T-helper 2 cell (primary cell): ENCODE data around the gene TMEM150C.

ENCODE experiments used
- DNase-seq, 5 experiments: peaks; one replicate each; pipeline versions ENCODE4 v3.0.0 to v3.0.0-alpha.2; 2012 to 2022
- total RNA-seq, 2 donors: gene quantifications; one replicate each; lab custom pipeline; 2026; lab: John Stamatoyannopoulos, UW

The TMEM150C gene
- 0 to 0.27 reads per million in 2 donors for total RNA-seq

GRCh38 chr4:82561786-82562563, at the start of gene TMEM150C:
Gene TMEM150C, minus strand, starts transcription at chr4:82561988. Its CDS starts 57,331 bp downstream, at chr4:82504657.
- no peak for DNase-seq

DNA sequence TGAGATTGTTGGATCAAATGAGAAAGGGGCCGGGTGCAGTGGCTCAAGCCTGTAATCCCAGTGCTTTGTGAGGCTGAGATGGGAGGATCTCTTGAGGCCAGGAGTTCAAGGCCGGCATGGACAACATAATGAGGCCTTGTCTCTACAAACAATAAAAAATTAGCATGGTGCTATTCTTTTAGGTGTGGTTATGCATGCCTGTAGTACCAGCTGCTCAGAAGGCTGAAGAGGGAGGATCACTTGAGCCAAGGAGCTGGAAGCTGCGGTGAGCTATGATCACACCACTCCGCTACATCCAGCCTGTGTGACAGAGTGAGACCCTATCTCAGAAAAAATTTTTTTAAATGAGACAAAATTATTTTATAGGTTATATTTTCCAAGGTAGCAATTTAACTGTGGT, 49.7 kb upstream of the TMEM150C start:
- no peak for DNase-seq

- DNase-seq: no peak
Observed at GRCh38 chr4:82610041-82610440, 48.3 kb upstream of the TMEM150C start.

GRCh38 chr4:82606622-82607021, 44.8 kb upstream of the TMEM150C start:
- no peak for DNase-seq

DNA sequence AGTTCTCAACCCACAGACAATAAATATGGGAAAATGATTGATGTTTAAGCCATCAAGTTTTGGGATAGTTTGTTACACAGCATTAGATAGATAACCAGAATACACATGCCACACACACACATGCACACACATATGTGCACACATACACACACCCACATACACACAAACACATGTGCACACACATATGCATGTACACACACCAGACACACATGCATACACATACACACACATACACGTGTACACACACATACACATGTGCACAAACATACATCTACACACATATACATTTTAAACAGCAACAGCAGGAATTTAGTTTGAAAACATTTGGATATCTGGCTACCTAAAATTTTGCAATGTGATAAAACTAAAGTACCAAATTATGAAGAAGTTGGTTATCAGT, 42.7 kb upstream of the TMEM150C start:
- DNase-seq: no peak

DNA sequence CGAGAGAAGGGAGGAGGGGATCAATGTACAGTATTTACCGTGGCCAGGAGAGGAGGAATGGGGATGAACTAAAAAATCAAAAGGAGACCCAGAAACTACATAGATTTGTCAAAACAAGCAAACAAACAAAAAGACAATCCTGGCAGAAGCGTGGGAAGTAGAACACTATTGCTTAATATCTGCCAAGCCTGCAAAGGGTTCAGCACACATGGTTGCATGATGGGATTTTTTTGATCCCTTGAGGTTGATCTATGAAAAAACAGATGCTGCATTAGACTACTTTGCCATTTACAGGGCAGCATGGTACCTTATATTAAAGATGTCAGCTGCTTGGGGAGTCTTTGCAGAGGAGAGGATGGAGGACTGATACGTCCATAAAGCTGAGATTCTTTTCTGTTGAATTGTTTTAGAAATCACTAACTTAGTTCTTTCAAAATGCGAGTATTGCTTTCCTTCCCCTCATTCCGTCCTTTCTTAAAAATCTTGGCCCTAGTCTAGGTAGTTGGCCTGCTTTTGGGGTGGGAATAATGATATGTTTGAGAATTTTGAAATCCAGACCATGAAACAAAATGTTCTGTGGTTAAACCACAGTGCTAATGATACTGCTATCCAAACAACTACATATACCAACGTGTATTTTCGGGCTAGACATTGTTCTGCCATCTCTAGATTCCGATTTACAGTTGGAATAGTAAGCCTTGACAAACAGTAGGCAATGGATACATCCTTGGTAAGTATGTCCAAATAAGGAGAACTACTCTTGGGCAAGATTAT, 39.6 kb upstream of the TMEM150C start:
- DNase-seq: no peak

DNA sequence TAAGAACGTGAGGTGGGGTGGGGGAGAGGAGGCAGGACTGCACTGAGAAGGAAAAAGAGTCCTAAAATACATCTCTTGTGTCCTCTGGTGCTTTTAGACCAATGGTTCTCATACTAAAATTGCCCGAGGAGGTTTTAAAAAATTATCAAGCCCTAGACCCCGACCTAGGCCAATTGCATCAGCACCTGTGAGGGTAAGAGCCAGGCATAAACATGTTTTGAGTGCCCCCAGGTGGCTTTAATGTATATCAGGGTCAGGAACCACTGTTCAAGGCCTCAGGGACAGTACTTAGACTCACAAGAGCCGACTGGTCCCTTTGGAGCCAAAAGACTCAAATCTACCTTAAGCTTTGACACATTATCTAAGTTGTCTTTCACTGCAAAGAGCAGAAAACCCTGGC, 37.5 kb upstream of the TMEM150C start:
- DNase-seq: no peak

DNA sequence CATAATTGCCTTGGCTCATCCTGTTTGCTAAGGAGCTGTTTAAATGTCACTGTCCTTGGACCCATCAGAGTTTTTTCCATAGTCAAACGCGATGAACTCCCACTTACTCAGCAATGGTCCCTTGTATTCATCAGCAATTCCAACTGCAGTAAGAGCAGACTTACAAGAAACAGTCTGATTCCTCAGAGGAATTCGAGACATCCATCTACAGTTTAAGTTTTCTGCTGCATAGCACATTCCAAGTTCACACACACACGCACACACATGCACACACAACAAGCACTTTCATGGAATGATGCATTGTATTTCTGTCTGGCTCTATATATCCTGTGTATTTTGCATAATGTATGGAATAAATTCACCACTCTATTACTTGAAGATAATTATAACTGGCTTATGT, 32.7 kb upstream of the TMEM150C start:
- no peak for DNase-seq

- DNase-seq: no peak
Observed at GRCh38 chr4:82593411-82593810, 31.6 kb upstream of the TMEM150C start.

DNA sequence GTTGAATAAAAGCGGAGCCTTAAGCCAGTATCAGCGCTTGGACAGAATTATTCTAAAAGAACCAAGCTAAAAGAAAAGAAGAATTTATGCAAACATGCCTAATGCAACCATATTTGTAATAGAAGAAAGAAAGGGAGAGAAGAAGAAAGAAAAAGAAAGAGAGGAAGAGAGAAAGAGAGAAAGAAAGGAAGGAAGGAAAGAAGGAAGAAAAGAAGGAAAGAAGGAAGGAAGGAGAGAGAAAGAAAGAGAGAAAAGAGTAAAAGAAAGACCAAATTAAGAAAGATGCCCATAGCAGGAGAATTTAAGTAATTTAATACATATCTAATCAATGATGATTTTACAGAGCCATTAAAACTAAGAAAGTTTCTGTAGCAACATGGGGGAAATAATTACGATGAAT, 30.9 kb upstream of the TMEM150C start:
- DNase-seq: no peak

DNA sequence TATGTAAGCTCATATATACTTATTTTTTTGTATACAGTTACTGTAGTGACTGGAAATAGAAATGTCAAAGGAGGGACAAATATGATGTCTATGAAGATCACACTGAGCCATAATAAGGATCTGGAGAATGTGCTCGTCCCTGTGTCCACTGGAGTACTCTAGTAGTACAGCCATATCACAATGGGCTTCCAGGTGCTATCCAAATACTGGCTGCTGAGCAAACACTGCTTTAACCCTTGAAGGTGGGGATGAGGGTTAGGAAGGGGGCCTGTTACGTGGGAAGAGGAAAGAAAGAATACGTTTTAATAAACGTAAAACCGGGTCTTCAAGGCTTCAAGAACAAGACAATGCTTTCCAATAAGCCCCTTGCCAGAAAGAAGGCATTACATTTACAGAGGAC, 29.8 kb upstream of the TMEM150C start:
- no peak for DNase-seq

DNA sequence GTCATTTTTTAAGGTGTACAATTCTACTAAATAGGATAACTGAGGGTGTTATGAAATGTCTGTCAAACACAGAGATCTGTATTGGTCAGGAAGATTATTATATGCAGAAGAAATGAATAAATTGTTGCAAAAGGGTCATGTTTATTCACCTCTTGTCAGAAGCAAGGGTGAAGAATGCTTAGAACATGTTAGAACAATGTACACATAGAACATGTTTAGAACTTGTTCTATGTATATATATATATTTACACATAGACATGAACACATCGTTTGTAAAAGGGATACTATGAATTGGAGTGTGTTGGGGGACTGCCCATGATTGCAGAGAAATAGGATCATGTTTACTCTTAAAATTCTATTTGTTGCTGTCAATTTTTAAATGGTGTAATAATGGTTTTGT, 28.0 kb upstream of the TMEM150C start:
- no peak for DNase-seq

DNA sequence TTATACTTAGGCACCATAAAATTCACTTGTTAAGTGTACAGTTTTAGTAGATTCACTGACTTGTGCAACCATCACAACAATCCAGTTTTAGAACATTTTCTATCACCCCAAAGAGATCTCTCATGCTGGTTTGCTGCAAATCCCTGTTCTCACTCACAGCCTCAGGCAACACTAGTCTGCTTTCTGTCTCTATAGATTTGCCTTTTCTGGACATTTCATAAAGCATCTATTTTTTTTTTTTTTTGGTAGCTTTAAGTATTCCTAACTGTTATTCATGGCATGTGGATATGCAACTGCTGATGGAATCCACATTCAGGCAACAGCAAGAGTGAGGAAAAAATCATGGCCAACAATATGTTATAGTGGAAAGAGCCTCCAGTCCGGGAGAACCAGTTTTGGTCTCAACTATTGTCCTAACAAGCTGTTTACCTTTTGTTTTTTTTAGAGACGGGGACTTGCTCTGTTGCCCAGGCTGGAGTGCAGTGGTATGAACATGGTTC, 27.0 kb upstream of the TMEM150C start:
- no peak for DNase-seq

DNA sequence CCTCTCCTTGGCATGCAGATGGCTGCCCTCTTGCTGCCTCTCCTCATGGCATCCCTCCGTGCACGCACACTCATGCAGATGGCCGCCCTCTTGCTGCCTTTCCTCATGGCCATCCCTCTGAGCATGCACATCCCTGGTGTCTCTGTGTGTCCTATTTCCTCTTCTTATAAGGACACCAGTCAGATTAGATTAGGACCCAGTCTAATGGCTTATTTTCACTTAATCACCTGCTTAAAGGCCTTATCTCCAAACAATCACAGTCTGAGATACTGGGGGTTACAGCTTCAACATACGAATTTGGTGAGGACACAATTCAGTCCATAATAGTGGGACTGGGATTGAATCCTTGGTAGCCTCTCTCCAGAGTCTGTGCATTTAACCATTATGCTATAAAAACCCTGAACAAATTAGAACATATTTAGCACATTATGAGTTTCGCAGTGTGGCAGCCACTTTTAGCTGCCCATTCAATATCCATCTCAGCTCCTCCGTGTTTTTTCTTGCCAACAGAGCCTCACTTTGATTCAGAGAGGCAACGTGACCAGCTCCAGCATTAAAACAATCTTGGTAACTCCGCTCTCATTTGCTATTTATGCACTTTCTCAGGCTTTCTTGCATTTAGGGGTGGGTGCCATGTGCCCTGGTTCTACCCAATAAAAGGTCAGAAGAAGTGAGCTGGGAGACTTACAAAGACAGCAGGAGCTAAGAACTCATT, 26.2 kb upstream of the TMEM150C start:
- no peak for DNase-seq

- DNase-seq: no peak
Observed at GRCh38 chr4:82585690-82586435, 24.1 kb upstream of the TMEM150C start.

DNA sequence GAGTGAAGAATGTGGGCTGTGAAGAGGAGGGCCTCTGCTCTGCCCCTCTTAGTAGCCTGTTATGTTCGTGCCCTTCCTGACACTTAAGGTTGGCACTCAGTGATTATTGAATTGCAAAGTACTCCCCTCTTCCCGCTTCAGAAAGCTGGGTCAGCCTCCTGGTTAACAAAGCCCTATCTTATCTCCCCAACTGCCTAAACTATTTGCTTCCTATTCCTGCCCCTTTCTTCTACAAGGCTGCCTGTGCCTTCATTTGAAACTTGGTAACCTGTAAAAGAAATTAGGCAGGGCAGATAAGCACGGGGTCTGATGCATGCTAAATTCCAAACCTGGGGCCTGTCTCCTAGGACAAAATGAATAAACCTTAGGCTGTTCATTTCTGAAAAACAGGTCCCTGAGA, 23.1 kb upstream of the TMEM150C start:
- DNase-seq: no peak

- no peak for DNase-seq
Observed at GRCh38 chr4:82583897-82584587, 22.3 kb upstream of the TMEM150C start.

- no peak for DNase-seq
Observed at GRCh38 chr4:82579932-82580331, 18.1 kb upstream of the TMEM150C start.

DNA sequence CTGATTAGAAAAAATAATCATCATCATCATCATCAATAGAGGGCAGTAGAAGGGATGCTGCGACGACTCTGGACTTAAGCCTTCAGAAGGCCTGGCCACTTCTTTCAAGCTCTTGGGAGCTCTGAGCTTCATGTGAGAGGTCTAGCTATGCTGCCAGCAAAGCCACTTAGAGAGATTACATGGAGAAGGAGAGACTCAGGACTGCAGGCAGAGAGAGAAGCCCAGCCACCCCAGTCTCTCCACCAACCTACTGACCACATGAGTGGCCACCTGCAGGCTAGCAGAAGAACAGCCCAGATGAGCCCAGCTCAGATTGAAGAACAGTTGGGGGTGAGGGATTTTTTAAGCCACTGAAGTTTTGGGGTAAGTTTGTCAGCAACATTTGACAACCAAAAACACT, 17.1 kb upstream of the TMEM150C start:
- no peak for DNase-seq

DNA sequence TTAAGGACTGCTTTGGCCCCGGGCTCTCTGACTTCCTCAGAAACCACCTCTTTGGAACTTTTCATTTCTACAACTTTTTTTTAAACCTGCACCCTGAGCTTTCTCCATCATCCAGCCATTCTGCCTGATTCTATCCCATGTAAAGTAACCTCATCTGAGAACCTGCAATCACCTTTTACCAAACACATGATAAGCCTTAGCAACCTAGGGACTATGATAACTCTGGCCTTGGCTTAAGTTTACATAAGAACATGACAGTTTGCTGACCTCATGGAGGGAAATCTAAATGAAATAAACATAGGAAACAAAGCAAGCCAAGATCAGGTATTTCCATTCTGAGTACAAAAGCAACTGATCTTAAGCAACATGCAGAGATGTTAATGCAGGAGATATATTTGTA, 15.7 kb upstream of the TMEM150C start:
- DNase-seq: no peak

DNA sequence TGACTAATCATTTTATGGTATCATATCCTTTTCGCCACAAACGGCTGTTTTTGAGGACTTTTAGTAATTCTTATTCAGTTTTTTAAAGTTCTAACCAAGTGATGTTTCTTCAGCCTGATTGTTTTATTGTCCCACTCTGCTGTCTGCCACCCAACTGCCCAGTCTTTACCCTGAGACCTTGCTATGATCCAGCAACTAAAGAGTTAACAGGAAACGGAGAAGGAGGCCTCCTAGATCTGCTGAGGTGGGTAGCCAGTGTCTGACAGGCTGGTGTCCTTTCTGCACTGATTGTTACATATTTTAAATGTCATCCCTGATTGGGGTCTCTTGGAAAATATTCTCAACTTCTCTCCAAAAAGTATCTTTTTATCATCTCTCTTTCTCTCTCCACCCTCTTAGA, 7.9 kb upstream of the TMEM150C start:
- DNase-seq: no peak

- DNase-seq: no peak
Observed at GRCh38 chr4:82569076-82569475, 7.3 kb upstream of the TMEM150C start.
